ENCODE results near the gene AOAH.

Gene AOAH

GRCh38 chr7:36638586-36639263, 85.6 kb downstream of the AOAH start:
- in situ Hi-C loops (cut with HindIII; ENCODE audit: low pct_ligation_motif_present, low sequenced_read_pairs), result no loop called here
- Histone ChIP-seq H3K4me3 (ENCODE audit: low read depth, low read length) (no peak overlapping the region), H3K27me3 (replicated peaks) (no peaks in the 10 kb centered on the region), H3K27ac (no peak overlapping the region), H3K36me3 (replicated peaks) (no peaks in the 10 kb centered on the region)
- DNase-seq, result no peak
- no peak for TF ChIP-seq CTCF (IDR thresholded peaks at IDR 0.05; ENCODE audit: low read depth, low read length, missing control alignments)

- Histone ChIP-seq H3K27me3 (replicated peaks) (no peaks in the 10 kb centered on the region), H3K27ac (no peak overlapping the region), H3K4me3 (ENCODE audit: low read depth, low read length) (no peak overlapping the region), H3K36me3 (replicated peaks) (no peaks in the 10 kb centered on the region)
- in situ Hi-C loops (cut with HindIII; ENCODE audit: low pct_ligation_motif_present, low sequenced_read_pairs), result no loop called here
- DNase-seq, result no peak
- TF ChIP-seq CTCF (IDR thresholded peaks at IDR 0.05; ENCODE audit: low read depth, low read length, missing control alignments), result no peak
These were observed 86.2 kb downstream of the AOAH start for GRCh38 chr7:36638140-36638539.

GRCh38 chr7:36637417-36637816, 86.9 kb downstream of the AOAH start:
- H3K27me3 ChIP-seq (replicated peaks), result no peaks in the 10 kb centered on the region
- no peak overlapping the region for H3K4me3 ChIP-seq (ENCODE audit: low read depth, low read length)
- H3K27ac ChIP-seq, result no peak overlapping the region
- no peak for DNase-seq
- in situ Hi-C loops (cut with HindIII; ENCODE audit: low pct_ligation_motif_present, low sequenced_read_pairs), result no loop called here
- no peaks in the 10 kb centered on the region for H3K36me3 ChIP-seq (replicated peaks)
- no peak for TF ChIP-seq CTCF (IDR thresholded peaks at IDR 0.05; ENCODE audit: low read depth, low read length, missing control alignments)

- no peak overlapping the region for H3K4me3 ChIP-seq (ENCODE audit: low read depth, low read length)
- no peaks in the 10 kb centered on the region for H3K27me3 ChIP-seq (replicated peaks)
- H3K36me3 ChIP-seq (replicated peaks), result no peaks in the 10 kb centered on the region
- H3K27ac ChIP-seq, result no peak overlapping the region
- in situ Hi-C loops (cut with HindIII; ENCODE audit: low pct_ligation_motif_present, low sequenced_read_pairs), result no loop called here
- no peak for TF ChIP-seq CTCF (IDR thresholded peaks at IDR 0.05; ENCODE audit: low read depth, low read length, missing control alignments)
- DNase-seq, result no peak
These were observed 88.2 kb downstream of the AOAH start for GRCh38 chr7:36636126-36636525.

- Histone ChIP-seq H3K36me3 (replicated peaks) (no peaks in the 10 kb centered on the region), H3K27me3 (replicated peaks) (no peaks in the 10 kb centered on the region), H3K27ac (no peak overlapping the region), H3K4me3 (ENCODE audit: low read depth, low read length) (no peak overlapping the region)
- DNase-seq, result no peak
- TF ChIP-seq CTCF (IDR thresholded peaks at IDR 0.05; ENCODE audit: low read depth, low read length, missing control alignments), result no peak
- in situ Hi-C loops (cut with HindIII; ENCODE audit: low pct_ligation_motif_present, low sequenced_read_pairs), result no loop called here
These were observed 89.2 kb downstream of the AOAH start for GRCh38 chr7:36635091-36635490.

- Histone ChIP-seq H3K27me3 (replicated peaks) (no peaks in the 10 kb centered on the region), H3K36me3 (replicated peaks) (no peaks in the 10 kb centered on the region), H3K4me3 (ENCODE audit: low read depth, low read length) (no peak overlapping the region), H3K27ac (no peak overlapping the region)
- no peak for TF ChIP-seq CTCF (IDR thresholded peaks at IDR 0.05; ENCODE audit: low read depth, low read length, missing control alignments)
- no peak for DNase-seq
- in situ Hi-C loops (cut with HindIII; ENCODE audit: low pct_ligation_motif_present, low sequenced_read_pairs), result no loop called here
These were observed 90.9 kb downstream of the AOAH start for GRCh38 chr7:36633377-36633776.

All from brain microvascular endothelial cell (primary cell).